H9 (cell line): ENCODE results near the gene CES1. TPM values are rescaled to one million over a fixed set of nuclear protein-coding genes. Genes with fewer than 3 reads are reported as not detected.

ENCODE experiments used
- DNase-seq: peaks from one replicate; pipeline ENCODE4 v3.0.0-alpha.2; 2017
- H2AFZ ChIP-seq: one replicate; pipeline ENCODE4 v1.6.1; 2013; ENCODE audit warnings: mild to moderate bottlenecking, low read length, control low read depth, moderate library complexity
- H2AK5ac ChIP-seq: 2 replicates; pipeline ENCODE4 v1.6.1; 2013; ENCODE audit warnings: low read length, control low read depth, mixed read lengths; ENCODE audit not compliant: insufficient read length
- H2BK120ac ChIP-seq: one replicate; pipeline ENCODE4 v1.6.1; 2013; ENCODE audit warnings: low read depth, mild to moderate bottlenecking, low read length, control low read depth, inconsistent platforms; ENCODE audit not compliant: poor library complexity, severe bottlenecking
- H2BK12ac ChIP-seq: 2 replicates; pipeline ENCODE4 v1.6.1; 2013; ENCODE audit warnings: low read length, control low read depth, mixed read lengths, low read depth; ENCODE audit not compliant: insufficient read length
- H2BK15ac ChIP-seq: 2 replicates; pipeline ENCODE4 v1.6.1; 2013; ENCODE audit warnings: low read depth, low read length, control low read depth
- H2BK20ac ChIP-seq: one replicate; pipeline ENCODE4 v1.6.1; 2013; ENCODE audit warnings: low read depth, mild to moderate bottlenecking, low read length, control low read depth, inconsistent platforms; ENCODE audit not compliant: poor library complexity, severe bottlenecking
- H2BK5ac ChIP-seq: 2 replicates; pipeline ENCODE4 v1.6.1; 2013; ENCODE audit warnings: low read length, control low read depth, mixed read lengths; ENCODE audit not compliant: insufficient read length
- H3K14ac ChIP-seq: 2 replicates; pipeline ENCODE4 v1.6.1; 2013; ENCODE audit warnings: low read length, control low read depth; ENCODE audit not compliant: insufficient read depth
- H3K18ac ChIP-seq: 2 replicates; pipeline ENCODE4 v1.6.1; 2013; ENCODE audit warnings: low read depth, mild to moderate bottlenecking, mixed read lengths, low read length, control low read depth; ENCODE audit not compliant: insufficient read length
- H3K23ac ChIP-seq: 2 replicates; pipeline ENCODE4 v1.6.1; 2013; ENCODE audit warnings: low read length, control low read depth, mixed read lengths, low read depth; ENCODE audit not compliant: insufficient read length
- H3K23me2 ChIP-seq: 2 replicates; pipeline ENCODE4 v1.6.1; 2013; ENCODE audit warnings: low read depth, mild to moderate bottlenecking, mixed read lengths, low read length, control low read depth; ENCODE audit not compliant: insufficient read length, poor library complexity, severe bottlenecking
- H3K27ac ChIP-seq: 2 replicates; pipeline ENCODE4 v1.5.1; 2013; ENCODE audit warnings: low read length, control low read depth, mixed read lengths, low read depth; ENCODE audit not compliant: insufficient read length
- H3K27me3 ChIP-seq: 2 replicates; pipeline ENCODE4 v1.6.1; 2013; ENCODE audit warnings: low read length, control low read depth, inconsistent platforms; ENCODE audit not compliant: insufficient read depth
- H3K4ac ChIP-seq: 2 replicates; pipeline ENCODE4 v1.6.1; 2013; ENCODE audit warnings: low read depth, mild to moderate bottlenecking, control low read depth, inconsistent platforms, low read length, moderate library complexity
- H3K4me1 ChIP-seq: 2 replicates; pipeline ENCODE4 v1.6.1; 2013; ENCODE audit warnings: low read length, control low read depth, inconsistent platforms; ENCODE audit not compliant: insufficient read depth
- H3K4me2 ChIP-seq: 2 replicates; pipeline ENCODE4 v1.6.1; 2013; ENCODE audit warnings: low read length, control low read depth, mixed read lengths; ENCODE audit not compliant: insufficient read length, insufficient read depth
- H3K56ac ChIP-seq: 2 replicates; pipeline ENCODE4 v1.6.1; 2013; ENCODE audit warnings: low read depth, mild to moderate bottlenecking, mixed read lengths, low read length, control low read depth; ENCODE audit not compliant: insufficient read length
- H3K79me1 ChIP-seq: 2 replicates; pipeline ENCODE4 v1.6.1; 2013; ENCODE audit warnings: low read depth, mild to moderate bottlenecking, moderate library complexity, low read length, control low read depth, inconsistent platforms; ENCODE audit not compliant: insufficient read depth, poor library complexity, severe bottlenecking
- H3K79me2 ChIP-seq: 2 replicates; pipeline ENCODE4 v1.6.1; 2013; ENCODE audit warnings: low read length, control low read depth, inconsistent platforms; ENCODE audit not compliant: insufficient read depth
- H3K9ac ChIP-seq: 2 replicates; pipeline ENCODE4 v1.6.1; 2013; ENCODE audit warnings: low read length, control low read depth, mixed read lengths; ENCODE audit not compliant: insufficient read length; ENCODE audit errors: extremely low read depth
- H3K9me3 ChIP-seq: one replicate; pipeline ENCODE4 v1.6.1; 2013; ENCODE audit warnings: low read depth, low read length, inconsistent platforms; ENCODE audit not compliant: control insufficient read depth
- H3T11ph ChIP-seq: one replicate; pipeline ENCODE4 v1.6.1; 2013; ENCODE audit warnings: mild to moderate bottlenecking, low read length, control low read depth, inconsistent platforms
- H4K20me1 ChIP-seq: one replicate; pipeline ENCODE4 v1.6.1; 2013; ENCODE audit not compliant: control insufficient read depth, insufficient read length, insufficient read depth
- H4K5ac ChIP-seq: 2 replicates; pipeline ENCODE4 v1.6.1; 2013; ENCODE audit warnings: low read depth, mild to moderate bottlenecking, mixed read lengths, low read length, control low read depth; ENCODE audit not compliant: insufficient read length
- H4K8ac ChIP-seq: replicated peaks from 2 replicates; pipeline ENCODE4 v1.6.1; 2013; ENCODE audit warnings: low read length, control low read depth, mixed read lengths, low read depth; ENCODE audit not compliant: insufficient read length
- H4K91ac ChIP-seq: 2 replicates; pipeline ENCODE4 v1.6.1; 2013; ENCODE audit warnings: low read depth, mild to moderate bottlenecking, moderate library complexity, mixed read lengths, low read length, control low read depth; ENCODE audit not compliant: insufficient read length
- H3K27ac Mint-ChIP-seq, 3 experiments: 2 replicates in 2 of 3; 3 replicates in 1 of 3; pipeline ENCODE4 v1.8.0; 2020 to 2021; ENCODE audit warnings: mixed read lengths in 3 of 3, mild to moderate bottlenecking in 1 of 3, moderate library complexity in 1 of 3
- H3K27me3 Mint-ChIP-seq: 2 replicates; pipeline ENCODE4 v1.8.0; 2021; ENCODE audit warnings: low read depth, mild to moderate bottlenecking, moderate library complexity, mixed read lengths
- H3K36me3 Mint-ChIP-seq, 3 experiments: 2 replicates in 2 of 3; 3 replicates in 1 of 3; pipeline ENCODE4 v1.8.0; 2020 to 2021; ENCODE audit warnings: low read depth in 3 of 3, mixed read lengths in 3 of 3; ENCODE audit not compliant: insufficient read depth in 1 of 3
- H3K4me1 Mint-ChIP-seq, 2 experiments: 2 replicates each; pipeline ENCODE4 v1.8.0; 2020; ENCODE audit warnings: mixed read lengths in 2 of 2
- H3K4me3 Mint-ChIP-seq, 2 experiments: 2 replicates in 1 of 2; 3 replicates in 1 of 2; pipeline ENCODE4 v1.8.0; 2020 to 2021; ENCODE audit warnings: mild to moderate bottlenecking in 2 of 2, mixed read lengths in 2 of 2, moderate library complexity in 1 of 2
- H3K9me3 Mint-ChIP-seq, 2 experiments: 2 replicates in 1 of 2; 3 replicates in 1 of 2; pipeline ENCODE4 v1.8.0; 2020; ENCODE audit warnings: mild to moderate bottlenecking in 2 of 2, mixed read lengths in 2 of 2, moderate library complexity in 1 of 2
- WGBS: extraction: QIAGEN DNeasy Blood & Tissue Kit; methylation state at CpG from one replicate; pipeline ENCODE4 v1.1.7; 2013; ENCODE audit warnings: missing lambda C conversion rate, low lambda C conversion rate, mixed read lengths; ENCODE audit not compliant: insufficient read length; ENCODE audit errors: extremely low coverage; 5-methylcytosine and 5-hydroxymethylcytosine counted together
- total RNA-seq: library from RNA; stranded (reverse); gene quantifications from 2 replicates; pipeline ENCODE4 v1.2.1, GENCODE V29; 2021
- TF ChIP-seq, protein P1 (sequence below): fragments of 200-600 bp; sonication (generic); conservative IDR thresholded peaks from 3 replicates; pipeline ENCODE4 v1.8.0; 2021; ENCODE audit warnings: antibody characterized with exemption, mild to moderate bottlenecking

CES1 gene
- total RNA-seq, 1 experiment from 2014 or later = not detected

DNA sequence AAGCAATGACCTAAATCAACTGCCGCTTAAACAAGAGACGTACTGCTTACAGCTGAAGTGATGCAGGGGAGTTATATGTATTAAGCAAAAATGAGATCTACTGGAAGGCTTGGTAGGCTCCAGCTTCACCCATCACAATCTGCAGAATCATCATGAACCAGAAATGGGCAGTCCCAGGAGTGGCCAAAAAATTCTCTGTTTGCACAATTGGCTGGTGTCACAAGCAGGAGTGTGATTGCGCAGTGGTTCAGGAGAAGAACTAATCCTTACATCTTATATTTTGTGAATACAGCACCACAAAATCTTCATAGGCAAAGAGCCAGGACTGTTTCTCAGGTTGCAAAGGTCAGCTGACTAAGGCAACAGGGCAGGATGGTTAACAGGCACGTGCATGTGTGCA, 75.9 kb downstream of the CES1 start:
- H3K4ac ChIP-seq = no peak overlapping the region
- H3K36me3 Mint-ChIP-seq = peaks cover 18 to 21% (median 19%) of the 10 kb centered on the region in 3 experiments
- H4K91ac ChIP-seq = no peak overlapping the region
- WGBS = no CpG with 5 or more reads among the region's 4 CpGs
- H4K8ac ChIP-seq = no peak overlapping the region
- TF ChIP-seq, protein P1, sequence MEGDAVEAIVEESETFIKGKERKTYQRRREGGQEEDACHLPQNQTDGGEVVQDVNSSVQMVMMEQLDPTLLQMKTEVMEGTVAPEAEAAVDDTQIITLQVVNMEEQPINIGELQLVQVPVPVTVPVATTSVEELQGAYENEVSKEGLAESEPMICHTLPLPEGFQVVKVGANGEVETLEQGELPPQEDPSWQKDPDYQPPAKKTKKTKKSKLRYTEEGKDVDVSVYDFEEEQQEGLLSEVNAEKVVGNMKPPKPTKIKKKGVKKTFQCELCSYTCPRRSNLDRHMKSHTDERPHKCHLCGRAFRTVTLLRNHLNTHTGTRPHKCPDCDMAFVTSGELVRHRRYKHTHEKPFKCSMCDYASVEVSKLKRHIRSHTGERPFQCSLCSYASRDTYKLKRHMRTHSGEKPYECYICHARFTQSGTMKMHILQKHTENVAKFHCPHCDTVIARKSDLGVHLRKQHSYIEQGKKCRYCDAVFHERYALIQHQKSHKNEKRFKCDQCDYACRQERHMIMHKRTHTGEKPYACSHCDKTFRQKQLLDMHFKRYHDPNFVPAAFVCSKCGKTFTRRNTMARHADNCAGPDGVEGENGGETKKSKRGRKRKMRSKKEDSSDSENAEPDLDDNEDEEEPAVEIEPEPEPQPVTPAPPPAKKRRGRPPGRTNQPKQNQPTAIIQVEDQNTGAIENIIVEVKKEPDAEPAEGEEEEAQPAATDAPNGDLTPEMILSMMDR = no peak
- no peaks in the 10 kb centered on the region for H3K9me3 ChIP-seq
- peaks cover 7% of the 10 kb centered on the region for H3K27me3 ChIP-seq
- no peak overlapping the region for H2AFZ ChIP-seq
- H3K14ac ChIP-seq = no peak overlapping the region
- no peak overlapping the region for H3T11ph ChIP-seq
- H3K23me2 ChIP-seq = no peaks in the 10 kb centered on the region
- no peaks in the 10 kb centered on the region for H3K79me2 ChIP-seq
- peaks cover 22 to 24% of the 10 kb centered on the region in 2 experiments for H3K9me3 Mint-ChIP-seq
- no peaks in the 10 kb centered on the region for H4K20me1 ChIP-seq
- no peak overlapping the region for H3K18ac ChIP-seq
- H3K27me3 Mint-ChIP-seq = peaks cover 58% of the 10 kb centered on the region
- no peak overlapping the region for H2AK5ac ChIP-seq
- no peak overlapping the region for H2BK12ac ChIP-seq
- DNase-seq = no peak
- no peak overlapping the region for H4K5ac ChIP-seq
- no peak overlapping the region for H3K4me3 Mint-ChIP-seq
- no peak overlapping the region for H3K56ac ChIP-seq
- H2BK120ac ChIP-seq = no peak overlapping the region
- no peak overlapping the region for H3K27ac ChIP-seq
- H2BK15ac ChIP-seq = no peak overlapping the region
- H3K27ac Mint-ChIP-seq = no peak overlapping the region; a peak in 1 of 7 replicates
- H2BK5ac ChIP-seq = no peak overlapping the region
- H2BK20ac ChIP-seq = no peak overlapping the region
- H3K23ac ChIP-seq = no peak overlapping the region
- no peak overlapping the region for H3K9ac ChIP-seq
- H3K79me1 ChIP-seq = no peaks in the 10 kb centered on the region
- peaks cover 3 to 13% of the 10 kb centered on the region in 2 experiments; a peak in 3 of 4 replicates for H3K4me1 Mint-ChIP-seq
- no peak overlapping the region for H3K4me2 ChIP-seq
- no peaks in the 10 kb centered on the region for H3K4me1 ChIP-seq
